GM19035 (cell line): ENCODE measurements around the gene BTBD1.
"Not testable (repeated sequence)": the region's sequence is repeated elsewhere in the genome, so short reads cannot be mapped to it uniquely, and the experiment has no call there.

ENCODE experiments used
- ATAC-seq: cut with Tn5 transposase; IDR thresholded peaks from one replicate; pipeline ENCODE4 v1.9.1; 2021; ENCODE audit not compliant: unreplicated experiment

BTBD1 gene

GRCh38 chr15:83098079-83098478 lies 31.0 kb upstream of the BTBD1 start:
- no peak for ATAC-seq

GRCh38 chr15:83094583-83094982 lies 27.5 kb upstream of the BTBD1 start:
- no peak for ATAC-seq

- peak; percentile 63 for ATAC-seq
Measured at GRCh38 chr15:83092309-83092976, 25.4 kb upstream of the BTBD1 start.

- ATAC-seq, result not testable (repeated sequence)
Measured at GRCh38 chr15:83091965-83092308, 24.9 kb upstream of the BTBD1 start.

- no peak for ATAC-seq
Measured at GRCh38 chr15:83090465-83090864, 23.4 kb upstream of the BTBD1 start.

- no peak for ATAC-seq
Measured at GRCh38 chr15:83088876-83089275, 21.8 kb upstream of the BTBD1 start.

GRCh38 chr15:83087576-83087975 lies 20.5 kb upstream of the BTBD1 start:
- no peak for ATAC-seq

GRCh38 chr15:83085864-83086552 lies 19.0 kb upstream of the BTBD1 start:
- ATAC-seq, result not testable (repeated sequence)

GRCh38 chr15:83085461-83085860 lies 18.4 kb upstream of the BTBD1 start:
- not testable (repeated sequence) for ATAC-seq

- ATAC-seq, result no peak
Measured at GRCh38 chr15:83082730-83083386, 15.8 kb upstream of the BTBD1 start.

GRCh38 chr15:83081256-83082014 lies 14.4 kb upstream of the BTBD1 start:
- no peak for ATAC-seq

- no peak for ATAC-seq
Measured at GRCh38 chr15:83078712-83079111, 11.7 kb upstream of the BTBD1 start.

GRCh38 chr15:83077491-83078230 lies 10.6 kb upstream of the BTBD1 start:
- ATAC-seq, result no peak

- ATAC-seq, result not testable (repeated sequence)
Measured at GRCh38 chr15:83069211-83069642, 2.2 kb upstream of the BTBD1 start.

- ATAC-seq, result no peak
Measured at GRCh38 chr15:83068054-83068453, 1.0 kb upstream of the BTBD1 start.

GRCh38 chr15:83067638-83067962 lies 548 bp upstream of the BTBD1 start:
- ATAC-seq, result no peak

GRCh38 chr15:83066034-83066733 lies 868 bp downstream of the BTBD1 start:
- no peak for ATAC-seq

- no peak for ATAC-seq
Measured at GRCh38 chr15:83065431-83065830, 1.6 kb downstream of the BTBD1 start.

- no peak for ATAC-seq
Measured at GRCh38 chr15:83064859-83065258, 2.2 kb downstream of the BTBD1 start.

- no peak for ATAC-seq
Measured at GRCh38 chr15:83063551-83063950, 3.5 kb downstream of the BTBD1 start.
